ENCODE data around the gene PPM1K.

Gene PPM1K

DNA sequence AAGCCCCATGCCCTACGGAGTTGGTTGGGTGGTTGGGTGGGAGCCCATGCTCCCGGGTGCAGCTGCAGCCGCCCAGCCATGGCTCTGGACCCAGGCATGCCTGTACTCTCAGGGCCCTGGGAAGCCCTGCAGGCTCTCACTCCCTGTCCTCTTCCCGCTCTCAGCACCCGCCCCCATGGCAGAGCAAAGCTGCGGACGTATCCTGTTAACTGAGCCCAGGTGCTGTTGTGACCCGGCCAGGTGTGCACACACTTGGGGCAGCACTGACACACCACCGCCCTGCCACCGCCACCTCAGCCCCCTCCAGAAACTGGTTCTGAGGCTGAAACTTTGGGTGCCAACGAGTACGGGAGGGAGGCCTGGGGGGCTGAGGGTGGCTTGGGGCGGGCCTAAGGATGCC is 40.3 kb downstream of the PPM1K start:
- no peak overlapping the region for H2AFZ ChIP-seq (ENCODE audit: low read length, unreplicated experiment)
- H3K27me3 ChIP-seq (ENCODE audit: insufficient read depth, low read length) = no peaks in the 10 kb centered on the region
- no peaks in the 10 kb centered on the region for H3K4me1 ChIP-seq (ENCODE audit: control insufficient read depth, insufficient read depth, low read length, unreplicated experiment)
- H3K79me2 ChIP-seq (ENCODE audit: control insufficient read depth, insufficient read depth, low read length, unreplicated experiment) = no peaks in the 10 kb centered on the region
- H3K27ac ChIP-seq (ENCODE audit: low read depth, low read length) = no peak overlapping the region
- no peaks in the 10 kb centered on the region for H3K36me3 ChIP-seq (ENCODE audit: insufficient read depth, low read length)
- no peak overlapping the region for H3K4me3 ChIP-seq (ENCODE audit: low read depth, low read length)

DNA sequence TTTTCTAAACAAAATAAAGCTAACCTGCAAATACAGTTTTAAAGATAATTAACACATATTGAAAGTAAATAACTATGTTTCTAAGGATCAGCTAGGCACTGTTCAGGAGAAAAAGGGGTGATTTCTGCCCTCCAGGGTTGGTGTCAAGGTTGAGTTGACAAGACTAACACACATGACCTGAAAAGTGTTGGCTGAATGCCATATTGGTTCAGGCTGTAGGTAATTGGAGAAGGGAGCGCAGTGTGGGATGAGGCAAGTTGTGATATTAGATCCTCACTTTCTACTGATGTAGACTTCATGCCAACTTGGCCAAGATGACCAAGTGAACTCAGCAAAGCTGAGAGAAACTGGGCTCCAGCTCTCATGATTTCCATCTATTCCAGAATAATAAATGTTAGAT is 42.2 kb downstream of the PPM1K start:
- Histone ChIP-seq H3K36me3 (ENCODE audit: insufficient read depth, low read length) (no peaks in the 10 kb centered on the region), H3K4me3 (ENCODE audit: low read depth, low read length) (no peak overlapping the region), H2AFZ (ENCODE audit: low read length, unreplicated experiment) (no peak overlapping the region), H3K79me2 (ENCODE audit: control insufficient read depth, insufficient read depth, low read length, unreplicated experiment) (no peaks in the 10 kb centered on the region), H3K27me3 (ENCODE audit: insufficient read depth, low read length) (no peaks in the 10 kb centered on the region), H3K27ac (ENCODE audit: low read depth, low read length) (no peak overlapping the region), H3K4me1 (ENCODE audit: control insufficient read depth, insufficient read depth, low read length, unreplicated experiment) (no peaks in the 10 kb centered on the region)

DNA sequence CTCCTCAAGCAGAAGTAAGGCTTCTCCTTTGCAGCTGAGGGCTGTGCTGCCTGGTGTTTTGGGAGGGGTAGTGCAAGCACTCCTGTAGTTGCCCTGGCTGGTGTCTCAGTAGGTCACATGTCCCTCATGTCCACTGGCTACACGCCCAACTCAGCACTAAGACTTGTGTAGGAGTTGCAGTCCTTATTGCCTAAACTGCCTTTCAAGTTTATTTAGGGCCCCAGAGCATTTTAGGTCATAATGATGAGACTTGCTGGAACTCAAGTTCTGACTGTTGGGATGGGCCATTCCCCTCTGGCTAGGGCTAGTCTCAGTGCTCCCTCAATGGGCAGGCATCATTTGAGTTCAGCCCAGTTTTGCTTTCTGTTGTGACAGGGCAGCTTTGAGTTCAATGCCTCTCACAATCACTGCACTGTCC is 44.1 kb downstream of the PPM1K start:
- no peaks in the 10 kb centered on the region for H3K79me2 ChIP-seq (ENCODE audit: control insufficient read depth, insufficient read depth, low read length, unreplicated experiment)
- no peaks in the 10 kb centered on the region for H3K27me3 ChIP-seq (ENCODE audit: insufficient read depth, low read length)
- H3K4me3 ChIP-seq (ENCODE audit: low read depth, low read length) = no peak overlapping the region
- H3K27ac ChIP-seq (ENCODE audit: low read depth, low read length) = no peak overlapping the region
- H2AFZ ChIP-seq (ENCODE audit: low read length, unreplicated experiment) = no peak overlapping the region
- H3K36me3 ChIP-seq (ENCODE audit: insufficient read depth, low read length) = no peaks in the 10 kb centered on the region
- H3K4me1 ChIP-seq (ENCODE audit: control insufficient read depth, insufficient read depth, low read length, unreplicated experiment) = no peaks in the 10 kb centered on the region

DNA sequence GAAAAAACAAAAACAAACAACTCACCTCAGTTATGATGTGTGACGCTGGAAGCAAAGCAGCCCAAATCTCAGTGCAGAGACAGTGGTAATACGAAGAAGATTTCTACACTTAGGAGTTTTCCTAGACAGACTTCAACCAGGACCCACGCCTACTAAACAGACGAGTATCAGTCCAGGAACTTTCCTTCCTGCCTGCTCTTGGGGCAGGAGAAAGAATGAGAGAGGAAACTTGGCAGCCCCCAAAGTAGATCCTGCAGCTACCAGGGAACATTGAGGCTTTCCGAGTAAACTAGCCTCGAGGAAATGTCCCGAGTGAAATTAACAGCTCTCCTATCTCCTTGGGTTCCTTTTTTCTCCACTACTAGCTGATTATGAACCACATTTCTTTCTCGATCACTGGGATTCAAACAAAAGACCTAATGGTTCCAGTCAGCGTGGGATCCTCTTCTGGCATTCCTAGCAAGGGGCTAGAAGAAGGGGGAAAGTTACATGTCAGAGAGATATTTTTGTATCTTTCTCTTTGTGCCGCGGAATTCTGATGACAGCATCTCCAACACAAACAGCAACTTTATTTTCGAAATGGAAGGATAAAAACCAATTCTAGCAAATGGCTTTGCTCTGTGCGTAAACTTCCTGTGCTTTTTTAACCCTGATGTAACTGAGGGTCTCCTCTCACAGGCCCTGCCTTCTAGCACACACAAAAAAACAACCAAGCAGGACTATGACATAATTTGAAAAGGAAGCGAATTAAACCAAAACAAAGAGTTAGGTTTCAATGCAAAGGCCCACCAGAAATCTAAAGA is 53.2 kb downstream of the PPM1K start:
- H3K27ac ChIP-seq (ENCODE audit: low read depth, low read length) = peak overlapping the region; percentile 37
- H3K36me3 ChIP-seq (ENCODE audit: insufficient read depth, low read length) = no peaks in the 10 kb centered on the region
- H3K79me2 ChIP-seq (ENCODE audit: control insufficient read depth, insufficient read depth, low read length, unreplicated experiment) = no peaks in the 10 kb centered on the region
- H3K27me3 ChIP-seq (ENCODE audit: insufficient read depth, low read length) = no peaks in the 10 kb centered on the region
- H2AFZ ChIP-seq (ENCODE audit: low read length, unreplicated experiment) = peak overlapping the region; percentile 100
- H3K4me1 ChIP-seq (ENCODE audit: control insufficient read depth, insufficient read depth, low read length, unreplicated experiment) = peaks cover 6% of the 10 kb centered on the region
- H3K4me3 ChIP-seq (ENCODE audit: low read depth, low read length) = peak overlapping the region; percentile 75

DNA sequence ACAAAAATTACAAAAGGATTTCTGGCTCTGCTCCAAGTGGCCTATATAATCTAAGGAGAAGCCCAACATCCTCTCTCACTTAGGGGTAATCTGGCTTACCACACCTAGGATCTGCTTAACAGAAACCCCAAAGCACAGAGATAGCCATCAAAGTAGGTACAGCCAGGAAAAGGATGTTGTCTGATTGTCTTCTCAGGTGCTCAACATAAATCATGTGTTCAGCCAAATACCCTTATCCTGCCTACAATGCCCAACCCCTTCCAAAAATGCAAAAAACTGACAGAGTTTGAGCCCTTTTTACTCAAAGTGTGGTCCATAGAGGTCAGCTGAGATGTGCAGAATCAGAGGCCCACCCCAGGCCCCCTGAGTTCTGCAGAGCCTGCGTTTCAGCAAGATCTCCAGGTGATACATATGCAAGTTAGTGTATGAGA is 53.9 kb downstream of the PPM1K start:
- H2AFZ ChIP-seq (ENCODE audit: low read length, unreplicated experiment) = peak overlapping the region; percentile 100
- no peaks in the 10 kb centered on the region for H3K79me2 ChIP-seq (ENCODE audit: control insufficient read depth, insufficient read depth, low read length, unreplicated experiment)
- H3K4me1 ChIP-seq (ENCODE audit: control insufficient read depth, insufficient read depth, low read length, unreplicated experiment) = peaks cover 8% of the 10 kb centered on the region
- peak overlapping the region; percentile 75 for H3K4me3 ChIP-seq (ENCODE audit: low read depth, low read length)
- no peaks in the 10 kb centered on the region for H3K36me3 ChIP-seq (ENCODE audit: insufficient read depth, low read length)
- no peak overlapping the region for H3K27ac ChIP-seq (ENCODE audit: low read depth, low read length)
- no peaks in the 10 kb centered on the region for H3K27me3 ChIP-seq (ENCODE audit: insufficient read depth, low read length)

DNA sequence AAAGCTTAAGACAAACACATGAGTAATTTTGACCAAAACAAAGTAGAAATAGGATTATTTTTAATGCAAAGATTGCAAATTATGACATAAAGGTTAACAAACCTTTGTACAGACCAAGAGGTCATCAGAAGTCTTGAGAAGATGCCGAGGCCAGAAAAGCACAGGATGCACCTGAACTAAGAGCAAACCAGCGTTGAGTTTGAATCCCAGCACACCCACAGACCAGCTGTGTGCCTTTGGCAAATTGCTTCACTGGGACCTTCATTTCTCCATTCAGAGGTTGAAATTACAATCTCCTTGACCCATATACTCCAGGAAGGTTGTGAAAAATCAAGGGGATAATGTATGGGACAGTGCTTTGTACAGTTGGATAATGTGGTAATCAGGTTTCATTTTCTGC is 56.6 kb downstream of the PPM1K start:
- H3K27ac ChIP-seq (ENCODE audit: low read depth, low read length) = no peak overlapping the region
- peaks cover 18% of the 10 kb centered on the region for H3K4me1 ChIP-seq (ENCODE audit: control insufficient read depth, insufficient read depth, low read length, unreplicated experiment)
- H2AFZ ChIP-seq (ENCODE audit: low read length, unreplicated experiment) = no peak overlapping the region

DNA sequence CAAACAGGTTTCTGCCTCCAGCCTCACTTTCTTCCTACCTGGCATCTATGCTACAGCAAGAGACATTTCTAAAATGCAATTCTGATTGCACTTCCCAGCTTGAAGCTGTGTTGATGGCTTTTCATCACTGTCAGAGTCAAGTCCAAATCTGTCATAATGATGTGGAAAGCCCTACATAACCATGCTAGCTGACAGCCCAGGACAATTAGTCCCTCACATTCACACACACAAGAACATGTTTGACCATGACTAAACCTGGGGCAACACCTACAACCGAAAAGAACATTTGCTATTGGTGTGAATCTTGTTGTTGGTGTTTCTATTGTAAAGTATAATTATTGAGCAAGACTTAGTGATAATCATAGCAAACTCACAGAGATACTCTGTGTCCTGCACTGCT is 58.2 kb downstream of the PPM1K start:
- no peak overlapping the region for H2AFZ ChIP-seq (ENCODE audit: low read length, unreplicated experiment)
- no peaks in the 10 kb centered on the region for H3K36me3 ChIP-seq (ENCODE audit: insufficient read depth, low read length)

More for the DNA sequence above, 56.6 kb downstream of the PPM1K start:
- no peaks in the 10 kb centered on the region for H3K27me3 ChIP-seq (ENCODE audit: insufficient read depth, low read length)
- no peaks in the 10 kb centered on the region for H3K36me3 ChIP-seq (ENCODE audit: insufficient read depth, low read length)
- no peaks in the 10 kb centered on the region for H3K79me2 ChIP-seq (ENCODE audit: control insufficient read depth, insufficient read depth, low read length, unreplicated experiment)
- H3K4me3 ChIP-seq (ENCODE audit: low read depth, low read length) = no peak overlapping the region

DNA sequence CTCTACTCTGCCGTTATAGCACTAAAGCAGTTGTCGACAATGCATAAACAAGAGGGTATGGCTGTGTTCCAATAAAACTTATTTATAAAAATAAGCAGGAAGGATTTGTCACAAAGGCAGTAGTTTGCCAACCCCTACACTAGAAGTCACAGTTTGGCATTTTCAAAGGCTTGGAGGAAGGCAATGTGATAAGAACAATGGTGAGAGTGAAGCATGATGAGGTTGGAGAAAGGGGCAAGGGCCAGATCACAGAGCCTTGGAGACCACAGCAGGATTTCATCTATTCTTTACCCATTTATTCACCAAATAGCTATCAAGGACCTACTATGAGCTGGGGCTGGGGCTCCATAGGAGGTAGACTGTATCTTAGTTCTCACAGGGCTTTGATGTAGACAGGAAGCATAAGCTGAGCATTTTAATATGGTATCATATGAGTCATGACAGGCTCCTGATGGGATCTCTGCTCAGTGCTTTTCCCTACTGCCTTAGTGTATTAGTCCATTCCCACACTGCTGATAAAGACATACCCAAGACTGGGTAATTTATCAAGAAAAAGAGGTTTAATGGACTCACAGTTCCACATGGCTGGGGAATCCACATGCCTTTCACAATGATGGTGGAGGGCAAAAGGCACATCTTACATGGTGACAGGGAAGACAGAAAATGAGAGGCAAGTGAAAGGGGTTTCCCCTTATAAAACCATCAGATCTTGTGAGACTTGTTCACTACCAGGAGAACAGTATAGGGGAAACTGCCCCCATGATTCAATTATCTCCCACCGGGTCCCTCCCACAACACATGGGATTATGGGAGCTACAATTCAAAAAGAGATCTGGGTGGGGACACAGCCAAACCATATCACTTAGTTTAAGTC is 58.9 kb downstream of the PPM1K start:
- Histone ChIP-seq H2AFZ (ENCODE audit: low read length, unreplicated experiment) (peak overlapping the region; percentile 8), H3K4me1 (ENCODE audit: control insufficient read depth, insufficient read depth, low read length, unreplicated experiment) (peaks cover 14% of the 10 kb centered on the region), H3K27ac (ENCODE audit: low read depth, low read length) (no peak overlapping the region; the same call in 1 of the 2 replicates), H3K79me2 (ENCODE audit: control insufficient read depth, insufficient read depth, low read length, unreplicated experiment) (no peaks in the 10 kb centered on the region), H3K4me3 (ENCODE audit: low read depth, low read length) (no peak overlapping the region), H3K27me3 (ENCODE audit: insufficient read depth, low read length) (no peaks in the 10 kb centered on the region), H3K36me3 (ENCODE audit: insufficient read depth, low read length) (no peaks in the 10 kb centered on the region)

More for the DNA sequence above, 58.2 kb downstream of the PPM1K start:
- Histone ChIP-seq H3K27me3 (ENCODE audit: insufficient read depth, low read length) (no peaks in the 10 kb centered on the region), H3K27ac (ENCODE audit: low read depth, low read length) (no peak overlapping the region), H3K4me3 (ENCODE audit: low read depth, low read length) (no peak overlapping the region), H3K4me1 (ENCODE audit: control insufficient read depth, insufficient read depth, low read length, unreplicated experiment) (peaks cover 18% of the 10 kb centered on the region), H3K79me2 (ENCODE audit: control insufficient read depth, insufficient read depth, low read length, unreplicated experiment) (no peaks in the 10 kb centered on the region)

- Histone ChIP-seq H2AFZ (ENCODE audit: low read length, unreplicated experiment) (no peak overlapping the region), H3K4me1 (ENCODE audit: control insufficient read depth, insufficient read depth, low read length, unreplicated experiment) (peaks cover 12% of the 10 kb centered on the region), H3K4me3 (ENCODE audit: low read depth, low read length) (no peak overlapping the region), H3K36me3 (ENCODE audit: insufficient read depth, low read length) (no peaks in the 10 kb centered on the region), H3K79me2 (ENCODE audit: control insufficient read depth, insufficient read depth, low read length, unreplicated experiment) (no peaks in the 10 kb centered on the region), H3K27ac (ENCODE audit: low read depth, low read length) (no peak overlapping the region), H3K27me3 (ENCODE audit: insufficient read depth, low read length) (no peaks in the 10 kb centered on the region)
Observed at GRCh38 chr4:88223516-88223915, 60.8 kb downstream of the PPM1K start.

DNA sequence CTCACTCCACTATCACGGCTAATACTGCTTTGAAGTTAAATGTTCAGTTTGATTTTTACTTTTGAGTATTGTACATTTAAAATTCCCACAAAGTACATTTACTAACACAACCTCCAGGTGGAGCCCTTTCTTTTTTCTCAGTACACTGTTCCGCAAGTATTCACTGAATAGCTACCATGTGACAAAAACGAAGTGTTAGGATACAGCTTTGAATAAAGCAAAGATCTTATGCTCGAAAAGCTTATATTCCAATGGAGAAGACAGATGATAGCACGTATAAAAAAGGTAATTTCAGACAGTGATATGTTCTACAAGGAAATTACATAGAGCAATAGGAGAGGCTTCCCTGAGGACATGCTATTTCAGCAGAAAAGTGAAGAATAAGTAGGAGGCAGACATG is 65.3 kb downstream of the PPM1K start:
- Histone ChIP-seq H3K27me3 (ENCODE audit: insufficient read depth, low read length) (no peaks in the 10 kb centered on the region), H3K4me3 (ENCODE audit: low read depth, low read length) (peak overlapping the region; percentile 50; the same call in 1 of the 2 replicates), H3K4me1 (ENCODE audit: control insufficient read depth, insufficient read depth, low read length, unreplicated experiment) (no peaks in the 10 kb centered on the region), H3K79me2 (ENCODE audit: control insufficient read depth, insufficient read depth, low read length, unreplicated experiment) (no peaks in the 10 kb centered on the region), H3K27ac (ENCODE audit: low read depth, low read length) (no peak overlapping the region), H2AFZ (ENCODE audit: low read length, unreplicated experiment) (peak overlapping the region; percentile 55), H3K36me3 (ENCODE audit: insufficient read depth, low read length) (no peaks in the 10 kb centered on the region)

Measured in ACC112 (cell line).